Activated CD4-positive, alpha-beta T cell treated with anti-CD3 and anti-CD28 coated beads, Interleukin-2, amount 50 U/mL, for 16 hours (primary cell): Measurements from ENCODE around the gene BCAS1.
A peak's percentile ranks its signal among the peaks of the same experiment; 100 is the strongest.

Experiments
- DNase-seq: peaks from one replicate; pipeline ENCODE4 v3.0.0-alpha.2; 2020

The BCAS1 gene

DNA sequence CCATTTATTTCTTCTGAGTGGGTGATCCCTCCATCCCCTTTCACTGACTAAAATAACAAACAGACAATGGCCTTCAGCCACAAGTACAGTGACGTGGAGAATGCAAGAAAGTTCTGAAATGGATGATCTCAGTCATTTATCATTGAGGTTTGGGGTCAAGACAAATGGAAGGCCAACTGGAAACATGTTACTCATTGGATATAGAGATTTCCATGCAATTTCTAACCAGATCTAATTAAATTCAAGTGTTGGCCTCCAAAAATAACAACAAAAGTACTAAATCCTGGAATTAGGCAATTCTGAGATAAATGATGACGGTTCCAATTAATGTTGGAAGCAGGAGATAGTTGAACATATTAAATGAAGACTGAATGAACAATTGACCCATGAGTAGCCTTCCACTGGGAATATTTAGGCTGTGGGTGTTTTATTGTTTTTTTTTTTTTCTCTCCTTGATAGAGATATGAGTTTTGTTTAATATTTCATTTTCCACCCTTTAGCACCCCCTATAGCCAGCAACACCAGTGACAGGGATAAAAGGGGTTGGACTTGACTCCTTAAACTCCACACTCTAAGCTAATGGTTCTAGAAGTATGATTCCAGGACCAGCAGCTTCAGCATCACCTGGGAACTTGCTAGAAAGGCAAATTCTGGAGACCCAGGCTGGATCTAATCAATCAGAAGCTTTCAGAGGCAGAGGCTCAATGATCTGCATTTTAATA, 112.8 kb downstream of the BCAS1 start:
- no peak for DNase-seq

DNA sequence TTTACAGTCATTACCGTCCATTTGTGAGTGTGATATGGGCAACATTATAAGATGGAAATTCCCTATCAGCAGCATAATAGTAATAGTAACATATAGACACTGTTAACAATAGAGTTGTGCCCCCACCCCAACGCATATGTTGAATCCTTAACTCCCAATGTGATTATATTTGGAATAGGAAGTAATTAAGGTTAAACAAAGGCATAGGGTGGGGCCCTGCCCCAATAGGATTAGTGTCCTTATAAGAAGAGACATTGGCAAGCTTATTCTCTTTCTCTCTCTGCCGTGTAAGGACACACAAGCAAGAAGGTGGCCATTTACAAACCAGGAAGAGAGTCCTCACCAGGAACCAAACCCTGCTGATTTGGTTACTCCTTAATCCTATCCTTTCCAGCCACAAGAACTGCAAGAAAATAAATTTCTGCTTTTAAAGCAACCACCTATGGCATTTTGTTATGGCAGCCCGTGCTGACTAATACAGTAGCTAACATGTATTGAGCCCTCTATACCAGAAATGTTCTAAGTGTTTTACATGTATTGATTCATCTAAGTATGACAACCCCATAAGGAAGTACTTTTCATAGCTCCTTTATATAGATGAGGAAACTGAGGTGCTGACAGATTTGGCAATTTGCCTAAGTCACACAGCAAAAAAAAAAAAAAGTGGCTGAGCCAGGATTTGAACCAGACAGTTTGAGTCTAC, 114.2 kb downstream of the BCAS1 start:
- no peak for DNase-seq

DNA sequence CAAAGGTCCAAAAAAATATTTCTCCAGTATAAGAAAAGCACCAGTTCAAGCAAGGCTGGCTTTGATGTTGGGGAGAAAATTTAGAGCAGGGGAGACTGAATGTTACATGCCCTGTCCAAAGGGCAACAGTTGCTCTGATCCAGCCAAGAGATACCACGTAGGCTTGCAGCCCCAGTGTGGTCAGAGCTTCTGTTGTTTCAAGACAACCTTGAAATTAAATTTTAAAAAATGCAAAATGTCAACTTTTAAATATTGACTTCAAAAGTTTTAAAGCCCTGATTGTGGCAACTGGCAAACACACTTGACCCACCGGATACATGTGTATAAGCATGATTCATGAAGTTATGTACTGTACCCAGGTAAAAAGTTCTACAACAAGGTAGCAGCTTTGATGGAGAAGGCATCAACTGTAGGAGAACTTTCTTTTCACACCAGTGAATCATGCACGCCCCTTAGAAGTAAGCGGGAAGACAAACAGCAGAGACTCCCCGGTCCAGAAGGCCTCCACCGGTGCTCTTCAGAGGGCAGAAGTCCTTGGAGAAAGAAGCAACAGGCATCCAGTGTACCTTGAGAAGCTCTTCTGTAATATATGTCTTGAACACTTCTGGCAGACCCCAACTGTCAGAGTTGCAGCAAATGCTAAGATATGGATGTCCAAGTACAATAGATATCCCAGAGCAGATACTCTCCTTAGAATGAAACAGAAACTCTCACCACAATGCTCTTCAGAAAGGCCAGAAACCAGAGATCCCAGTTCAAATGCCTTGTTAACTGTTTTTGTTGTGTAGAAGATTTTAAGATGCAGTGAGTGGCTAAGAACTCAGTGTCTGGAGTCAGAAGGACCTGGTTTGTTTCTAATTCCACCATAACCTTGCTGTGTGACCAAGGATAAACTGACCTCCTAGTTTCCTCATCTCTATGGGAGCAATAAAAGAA, 115.4 kb downstream of the BCAS1 start:
- DNase-seq: no peak

DNA sequence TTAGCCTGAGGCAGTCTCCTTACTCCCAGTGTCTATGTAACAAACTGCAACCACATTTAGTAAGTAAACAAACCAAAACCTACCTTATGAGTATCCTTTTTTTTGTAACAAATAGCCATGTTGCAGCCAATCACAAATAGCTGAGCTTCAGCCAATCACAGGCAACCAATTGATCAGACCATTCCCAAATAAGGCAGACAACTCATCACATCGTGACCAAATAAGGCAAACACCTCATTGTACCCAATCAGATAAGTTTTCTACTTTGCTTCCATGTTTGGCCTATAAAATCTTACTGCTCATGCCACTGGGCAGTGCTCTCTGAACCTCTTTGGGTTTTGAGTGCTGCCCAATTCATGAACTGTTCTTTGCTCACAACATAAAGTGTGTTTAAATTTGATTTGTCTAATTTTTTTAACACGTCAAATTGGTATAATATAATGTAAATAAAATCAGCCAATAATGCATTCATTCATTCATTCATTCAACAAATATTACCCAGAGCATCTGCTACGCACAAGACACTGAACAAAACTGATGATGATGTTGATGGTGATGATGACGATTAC, 117.8 kb downstream of the BCAS1 start:
- no peak for DNase-seq

DNA sequence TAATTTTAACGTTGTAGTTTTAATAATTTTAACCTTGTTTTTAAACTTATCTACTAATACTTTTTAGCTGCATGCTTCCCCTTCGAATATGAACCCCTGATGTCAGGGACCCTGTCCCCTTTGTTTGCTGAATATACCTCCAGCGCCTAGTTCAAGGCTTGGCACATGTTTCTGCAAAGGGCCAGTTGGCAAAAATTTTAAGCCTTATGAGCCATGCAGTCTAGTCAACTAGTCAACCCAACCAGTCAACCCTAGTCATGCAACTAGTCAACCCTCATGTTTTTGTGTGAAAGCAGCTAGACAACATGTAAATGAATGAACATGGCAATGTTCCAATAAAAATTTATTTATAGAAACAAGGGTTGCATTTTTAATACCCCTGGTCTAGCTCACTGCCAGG, 119.8 kb downstream of the BCAS1 start:
- DNase-seq: no peak

DNA sequence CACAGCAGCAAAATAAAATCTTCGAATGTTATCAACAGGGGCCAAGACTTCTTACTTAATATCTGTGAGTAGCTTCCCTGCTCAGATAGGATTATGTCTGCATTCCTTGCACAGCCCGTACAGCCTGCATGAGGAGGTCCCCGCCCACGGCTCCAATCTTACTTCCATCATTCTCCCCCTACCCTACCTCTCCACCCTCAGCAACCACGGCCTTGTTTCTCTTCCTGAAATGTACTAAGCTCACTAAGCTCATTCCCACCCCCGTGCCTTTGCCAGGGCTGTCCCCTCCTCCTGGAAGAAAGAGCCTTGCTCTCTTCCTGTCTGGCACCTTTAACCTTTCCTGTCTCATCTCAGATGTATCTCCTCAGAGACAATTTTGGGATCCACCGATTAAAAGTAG, 120.4 kb downstream of the BCAS1 start:
- DNase-seq: no peak

DNA sequence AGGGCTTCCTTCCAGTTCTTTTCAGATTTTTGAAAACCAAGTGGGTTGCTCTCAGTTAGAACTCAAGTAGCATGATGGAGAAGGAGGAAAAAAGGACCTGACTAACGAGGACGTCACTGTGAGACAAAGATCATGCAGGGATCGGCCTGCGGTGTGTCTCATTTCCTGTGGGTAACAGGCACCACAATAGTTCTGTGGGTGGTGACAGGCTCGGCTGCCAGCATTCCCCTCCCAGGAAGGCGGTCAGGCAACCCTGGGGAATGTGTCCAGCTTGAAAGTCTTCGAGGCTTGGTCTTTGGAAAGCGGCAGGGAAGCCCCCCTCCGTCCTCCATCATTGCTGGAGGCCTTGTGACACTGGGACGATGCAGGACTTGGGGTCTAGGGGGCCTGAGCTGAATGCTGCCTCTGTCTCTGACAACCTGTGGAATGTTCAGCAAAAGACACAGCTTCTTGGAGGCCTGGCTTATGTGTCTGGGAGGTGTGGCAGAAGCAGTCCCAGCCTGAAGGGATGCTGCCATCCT, 121.0 kb downstream of the BCAS1 start:
- DNase-seq: peak; percentile 84

DNA sequence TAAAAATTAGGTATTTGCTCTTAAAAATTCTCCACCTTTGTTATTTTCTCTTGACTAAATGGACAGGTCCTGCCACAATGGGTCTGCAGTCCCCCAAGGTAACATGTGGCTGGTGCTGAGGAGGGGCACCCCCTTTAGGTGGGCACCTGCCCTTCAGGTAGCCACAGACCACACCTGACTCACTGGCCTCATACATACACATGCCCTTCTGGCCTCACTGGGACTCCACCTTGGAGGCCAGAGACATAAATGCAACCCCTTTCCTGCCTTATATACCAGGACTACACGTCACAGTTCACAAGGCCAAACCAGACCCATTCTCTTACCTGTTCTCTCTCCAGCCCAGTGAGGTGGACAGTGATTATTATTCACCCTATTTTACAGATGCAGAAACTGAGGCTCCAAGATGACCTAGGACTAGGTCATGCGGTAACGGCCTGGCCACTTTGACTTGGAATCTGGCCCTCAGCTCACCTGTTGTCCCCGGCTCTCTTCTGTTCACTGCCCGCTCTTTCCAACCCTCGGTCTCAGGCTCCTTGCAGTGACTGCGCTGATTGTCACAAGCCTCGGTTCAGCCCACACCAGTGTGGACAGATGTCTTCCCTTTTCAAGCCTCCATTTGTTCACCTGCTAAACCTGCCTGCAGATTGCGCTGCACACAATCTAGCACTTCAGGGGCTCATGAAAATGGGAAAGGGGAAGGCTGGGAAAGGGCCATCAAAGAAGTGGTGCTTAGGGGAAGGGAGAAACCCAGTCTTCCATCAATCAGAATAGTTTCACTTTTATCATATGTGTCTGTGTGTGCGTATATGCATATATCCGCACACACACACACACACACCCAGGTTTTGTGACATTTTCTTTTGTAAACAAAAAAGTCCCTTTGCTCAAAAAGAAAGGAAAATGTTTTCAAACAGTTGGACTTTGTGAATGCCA, 121.7 kb downstream of the BCAS1 start:
- DNase-seq: no peak

DNA sequence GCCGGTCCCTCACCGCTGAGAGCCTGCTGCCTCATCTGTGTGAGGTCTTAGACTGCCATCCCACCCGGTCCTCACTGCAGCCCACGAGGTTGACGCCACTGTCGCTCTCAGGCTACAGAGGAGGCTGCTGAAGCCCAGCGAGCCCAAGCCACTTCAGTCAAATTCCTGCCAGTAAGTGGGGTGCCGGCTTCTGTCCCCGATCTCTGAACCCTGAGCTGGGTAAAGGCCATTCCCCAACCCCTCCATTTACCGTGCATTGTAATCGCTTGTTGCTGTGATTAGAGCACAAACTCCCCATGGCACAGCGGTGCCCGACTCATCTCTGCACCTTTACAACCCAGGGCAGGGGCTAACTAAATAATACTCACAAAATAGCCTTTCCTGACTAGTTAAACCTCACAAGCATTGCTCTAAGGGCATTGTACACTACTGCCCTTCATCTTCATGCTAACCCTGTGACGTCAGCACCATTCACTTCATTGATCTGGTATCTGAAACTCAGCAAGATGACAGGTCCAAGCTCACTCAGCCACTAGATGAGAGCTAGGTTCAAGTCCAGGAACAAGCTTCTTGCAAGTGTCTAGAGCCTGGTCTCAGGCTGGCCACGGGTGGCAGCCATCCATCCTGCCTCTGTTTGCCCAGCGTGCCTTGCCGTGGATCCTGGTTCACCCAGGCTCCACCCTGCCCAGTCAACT, 122.7 kb downstream of the BCAS1 start:
- no peak for DNase-seq

DNA sequence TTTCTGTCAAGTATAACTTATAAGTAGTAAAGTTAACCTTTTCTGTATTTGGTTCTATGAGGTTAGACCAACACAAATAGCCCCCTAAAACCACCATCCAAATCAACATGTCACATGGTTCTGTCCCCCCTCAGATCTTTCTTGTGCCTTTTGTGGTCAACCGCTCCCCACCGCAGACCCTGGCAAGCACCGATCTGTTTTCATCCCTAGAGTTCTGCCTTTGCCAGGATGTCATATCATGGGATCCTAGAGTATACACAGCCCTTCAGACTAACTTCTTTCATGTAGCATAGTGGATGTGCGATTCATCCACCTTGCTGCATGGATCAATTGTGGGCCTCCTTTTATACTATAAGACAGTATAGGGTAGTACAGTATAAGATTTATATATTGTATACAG, 124.3 kb downstream of the BCAS1 start:
- no peak for DNase-seq

DNA sequence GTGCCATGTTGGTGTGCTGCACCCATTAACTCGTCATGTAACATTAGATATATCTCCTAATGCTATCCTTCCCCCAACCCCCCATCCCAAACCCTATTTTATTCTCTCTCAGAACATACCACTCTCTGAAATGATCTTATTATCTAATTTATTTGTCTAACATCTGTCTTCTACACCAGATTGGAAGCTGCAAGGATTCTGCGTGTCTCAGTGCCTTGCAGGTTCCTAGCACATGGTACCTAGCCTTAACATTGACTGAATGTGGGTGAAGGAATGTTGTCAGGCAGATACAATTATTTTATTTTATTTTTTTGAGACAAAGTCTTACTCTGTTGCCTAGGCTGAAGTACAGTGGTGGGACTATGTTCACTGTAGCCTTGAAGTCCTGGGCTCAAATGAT, 124.9 kb downstream of the BCAS1 start:
- no peak for DNase-seq

DNA sequence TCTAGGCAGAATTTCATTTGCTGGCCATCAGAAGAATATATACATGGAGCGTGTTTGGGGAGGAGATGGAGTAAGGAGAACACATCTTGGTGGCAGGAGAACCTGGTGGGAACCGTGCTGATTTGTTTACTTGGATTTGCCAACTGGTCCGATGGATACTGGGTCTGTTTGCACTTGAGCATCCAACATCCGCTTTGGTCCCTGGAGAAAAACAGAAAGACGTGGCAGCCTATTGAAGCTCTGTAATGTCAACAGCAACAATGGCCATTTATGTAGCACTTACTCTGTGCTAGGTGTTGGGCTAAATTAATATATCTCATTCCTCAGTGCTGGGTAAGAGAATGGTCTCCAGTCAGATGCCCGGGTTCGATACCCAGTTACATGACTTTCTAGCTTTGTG, 125.6 kb downstream of the BCAS1 start:
- no peak for DNase-seq

DNA sequence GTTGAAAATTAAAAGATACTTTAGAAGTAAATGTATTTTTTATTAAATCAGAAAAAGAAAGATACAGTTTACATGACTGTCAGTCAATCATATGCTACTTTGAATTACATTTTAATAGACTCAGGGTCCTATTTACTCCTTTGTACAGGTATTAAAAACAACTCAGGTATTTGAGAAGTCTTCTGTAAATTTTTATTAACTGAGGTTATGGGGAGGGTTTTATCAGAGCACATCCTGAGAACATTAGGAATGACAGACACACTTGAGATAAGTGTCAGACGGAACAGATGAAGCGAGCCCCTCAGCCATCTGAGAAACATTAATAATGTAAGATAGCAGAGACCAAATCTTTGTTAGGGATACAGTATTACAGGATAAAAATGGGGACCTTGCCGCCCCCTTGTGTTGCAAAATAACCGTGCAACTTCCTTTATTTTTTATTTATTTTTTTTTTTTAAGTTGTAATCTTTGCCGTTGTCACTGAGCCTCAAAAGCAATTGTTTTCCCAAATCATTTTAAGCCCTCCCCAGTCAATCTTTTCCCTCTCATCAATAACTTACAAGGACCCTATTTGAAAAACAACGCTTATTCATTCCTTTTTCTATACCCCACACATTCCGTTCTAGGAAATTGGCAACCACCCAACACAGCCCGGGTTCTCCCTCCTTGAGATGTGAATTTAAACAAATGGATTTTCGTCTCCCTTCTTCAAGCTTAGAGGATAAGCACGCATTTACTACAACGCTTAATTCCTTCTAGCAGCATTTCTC, 126.7 kb downstream of the BCAS1 start:
- DNase-seq: no peak

DNA sequence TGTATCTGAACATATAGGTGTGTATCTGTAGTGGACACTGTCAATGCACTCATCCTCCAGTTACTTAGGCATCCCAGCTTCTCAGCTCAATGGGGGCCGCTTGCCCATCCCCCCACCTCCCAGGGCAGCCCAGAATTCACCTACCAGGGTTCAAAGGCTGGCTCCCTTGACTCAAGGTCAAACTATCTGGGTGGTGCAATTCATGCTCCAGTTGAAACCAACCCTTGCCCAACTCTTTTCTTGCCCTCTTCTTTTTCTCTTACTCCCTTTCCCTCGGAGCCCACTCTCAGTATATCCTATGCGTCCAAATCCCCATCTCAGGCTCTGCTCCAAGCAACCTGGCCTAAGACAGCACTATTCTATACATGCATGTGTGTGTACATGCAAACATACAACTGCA, 127.4 kb downstream of the BCAS1 start:
- DNase-seq: no peak

DNA sequence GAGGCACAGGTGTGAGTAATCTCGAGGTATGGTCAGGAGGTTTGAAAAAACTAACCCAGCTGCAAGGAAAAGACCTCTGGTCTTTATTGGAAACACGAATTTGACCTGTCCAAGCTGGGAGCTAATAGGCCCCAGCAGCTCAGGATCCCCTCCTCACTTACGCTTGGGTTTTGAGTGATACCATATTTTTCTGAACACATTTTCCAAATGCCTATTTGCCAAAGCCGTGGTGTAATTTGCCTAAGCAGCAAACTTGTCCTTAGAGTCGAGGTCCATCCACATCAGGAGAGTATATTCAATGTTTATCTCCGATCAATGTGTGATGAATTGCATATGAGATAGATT, 128.0 kb downstream of the BCAS1 start:
- DNase-seq: no peak

DNA sequence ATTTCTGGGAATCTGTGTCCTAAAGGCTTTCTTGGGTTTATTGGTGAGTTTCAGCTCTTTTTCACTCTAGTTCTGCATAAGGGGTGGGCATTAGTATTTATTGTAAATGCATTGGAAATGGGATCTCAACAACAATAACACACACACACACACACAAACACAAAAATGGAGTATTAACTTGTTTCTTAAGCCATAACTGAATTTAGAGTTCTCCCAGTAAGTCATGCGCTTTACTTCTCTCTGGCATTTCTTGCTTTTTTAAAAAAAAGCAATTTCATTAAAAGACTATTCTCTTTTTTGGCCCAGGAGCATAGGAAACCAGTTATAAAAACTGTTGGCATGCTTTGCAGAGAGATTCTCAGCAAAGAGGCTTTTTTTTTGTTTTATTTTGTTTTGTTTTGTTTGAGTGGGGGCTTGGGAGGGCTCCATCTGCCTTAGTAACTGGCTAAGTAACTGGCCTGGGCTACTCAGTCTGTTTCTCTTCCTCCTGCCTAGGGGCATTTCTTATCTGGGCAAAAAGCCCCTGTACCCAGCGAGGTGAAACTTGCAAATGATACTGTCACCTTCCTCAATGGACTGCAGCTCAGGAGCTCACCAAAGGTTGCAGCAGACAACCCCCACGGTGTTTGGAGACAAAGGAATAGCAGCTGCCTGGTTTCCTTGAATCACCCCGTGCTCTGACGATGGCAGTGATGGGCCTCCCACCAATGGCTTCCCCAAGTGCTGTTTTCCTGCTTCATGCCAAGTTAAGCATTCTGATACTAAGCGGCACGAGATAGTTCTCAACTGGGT, 128.5 kb downstream of the BCAS1 start:
- DNase-seq: no peak

DNA sequence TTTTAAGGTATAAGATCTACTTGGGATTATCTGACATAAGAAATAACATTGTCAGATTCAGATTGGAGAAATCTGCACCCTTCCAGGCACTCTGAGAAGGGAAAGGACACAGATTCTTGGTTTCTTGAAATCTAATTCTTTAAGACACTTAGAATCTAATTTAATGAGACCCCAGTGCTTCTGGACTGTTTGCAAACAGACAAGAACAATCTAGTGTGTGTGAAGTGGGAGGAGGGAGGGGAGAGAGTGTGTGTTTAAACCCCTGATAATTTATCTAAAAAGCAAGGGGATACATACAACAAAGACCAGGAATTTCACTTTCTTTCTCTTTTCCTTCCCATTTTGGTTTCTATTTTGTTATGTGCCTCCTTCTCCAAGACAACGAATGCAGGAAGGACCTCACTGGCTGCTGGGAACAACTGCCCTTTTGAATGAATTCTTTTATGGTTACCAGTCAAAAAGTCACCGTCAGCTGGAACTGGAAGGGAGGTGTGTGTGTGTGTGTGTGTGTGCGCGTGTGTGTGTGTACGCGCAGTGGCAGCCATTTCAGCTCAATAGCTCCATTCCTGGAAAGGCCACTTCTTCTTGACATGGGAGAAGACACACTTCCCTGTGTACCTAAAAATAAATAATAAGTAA, 129.4 kb downstream of the BCAS1 start:
- DNase-seq: no peak

DNA sequence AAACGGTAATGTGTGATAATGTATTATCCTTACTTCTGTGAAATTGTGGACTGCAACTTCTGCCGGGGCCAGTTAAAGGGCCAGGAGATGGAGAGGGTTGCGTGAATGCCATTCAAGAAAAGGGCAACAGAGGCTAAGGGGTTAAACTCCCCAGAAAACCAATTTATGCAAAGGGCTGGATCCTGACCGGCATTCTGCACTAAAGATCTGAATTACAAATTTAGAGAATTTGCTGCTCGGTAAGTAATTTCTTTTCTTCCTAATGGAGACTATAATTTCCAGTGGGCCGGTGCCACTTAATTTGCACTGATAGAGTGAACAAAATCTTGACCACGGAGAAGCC, 130.1 kb downstream of the BCAS1 start:
- no peak for DNase-seq
